Measurements from ENCODE around the gene PDE2A. TPM values are rescaled to one million over a fixed set of nuclear protein-coding genes. Genes with fewer than 3 reads are reported as not detected.
A peak's percentile ranks its signal among the peaks of the same experiment; 100 is the strongest.

Gene PDE2A
- total and polyA plus RNA-seq, 10 of the 15 experiments (the other 5 are each of a cell fraction or from before 2014, with no cell fraction given) = 0.06 to 0.15 (median 0.11) TPM; not detected in 6

DNA sequence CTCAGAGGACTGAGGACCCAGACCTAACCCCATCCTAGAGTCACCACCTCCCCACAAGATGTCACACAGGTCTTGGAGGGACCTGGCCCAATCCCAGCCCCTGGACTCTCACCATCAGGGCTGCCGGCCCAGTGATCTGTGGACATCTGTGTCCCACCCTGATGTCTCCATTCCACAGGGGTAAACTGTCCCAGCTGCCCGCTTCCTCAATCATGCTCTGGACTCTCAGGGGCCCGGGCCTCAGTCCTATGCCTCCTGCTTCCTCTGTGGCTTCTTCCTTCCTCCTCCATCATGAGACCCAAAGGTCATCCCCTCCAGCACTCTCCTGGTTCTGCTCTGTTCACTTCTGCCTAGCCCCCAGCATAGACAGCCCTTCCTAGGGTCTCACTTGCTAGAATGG lies 45.8 kb upstream of the PDE2A start:
- ChIA-PET POLR2A (interaction anchor here (0.6 to 1.2 kb wide), 3 partner anchors 21 to 96 kb away, joined by 3 to 4 read pairs (median 3); no protein-coding TSS in a partner anchor), RAD21 (ENCODE audit: unreplicated experiment) (interaction anchor here (13.9 kb wide), 1 partner anchor 71 kb away, joined by 256 read pairs; the partner anchor contains the start of gene STARD10), SMC1A (ENCODE audit: uncharacterized antibody, unreplicated experiment) (interaction anchor here (1.1 to 2.4 kb wide), 3 partner anchors 73 to 97 kb away, joined by 4 to 10 read pairs (median 4); partner anchors contain the start of gene STARD10), CTCF (interaction anchor here (1.3 to 18.4 kb wide), 4 partner anchors 18 to 93 kb away, joined by 3 to 469 read pairs (median 80); partner anchors contain the start of genes ATG16L2 and STARD10)
- H3K4me1 ChIP-seq (ENCODE audit: control insufficient read depth, insufficient read depth, low read length) = peaks cover 46% of the 10 kb centered on the region
- no peak for ATAC-seq
- peak overlapping the region; percentile 92 for H3K4me2 ChIP-seq (ENCODE audit: control insufficient read depth, insufficient read depth)
- peaks cover 23 to 37% of the 10 kb centered on the region in 2 experiments for H3K36me3 ChIP-seq (ENCODE audit: control insufficient read depth in 2 of 2, insufficient read depth in 2 of 2, low read length in 1 of 2)
- H3K27me3 ChIP-seq (replicated peaks in 1 of 2; ENCODE audit: control insufficient read depth in 2 of 2, insufficient read depth in 2 of 2, low read length in 1 of 2) = no peaks in the 10 kb centered on the region
- no peaks in the 10 kb centered on the region for H3K9me3 ChIP-seq (replicated peaks; ENCODE audit: control insufficient read depth, insufficient read depth, low read length)
- H4K20me1 ChIP-seq (ENCODE audit: control insufficient read depth, insufficient read depth) = peaks cover 3% of the 10 kb centered on the region
- FAIRE-seq = no peak
- no peak overlapping the region for H2AFZ ChIP-seq (ENCODE audit: control insufficient read depth, low read depth, low read length)
- peak overlapping the region; percentile 47 for H3K27ac ChIP-seq (ENCODE audit: control insufficient read depth, insufficient read depth)
- H3K9ac ChIP-seq (ENCODE audit: control insufficient read depth, insufficient read depth, low read length) = peak overlapping the region; percentile 83
- H3K4me3 ChIP-seq = peak overlapping the region; percentile 85
- TF ChIP-seq EP300 (IDR thresholded peaks at IDR 0.05; ENCODE audit: borderline replicate concordance in 1 of 2, control insufficient read depth in 1 of 2, low read depth in 2 of 2, low read length in 2 of 2) (no peak), NFXL1 (IDR thresholded peaks at IDR 0.05; ENCODE audit: borderline replicate concordance) (no peak), SIN3A (IDR thresholded peaks at IDR 0.05; ENCODE audit: low read depth, low read length) (no peak), TCF7 (IDR thresholded peaks at IDR 0.05; ENCODE audit: borderline replicate concordance) (no peak), JUNB (IDR thresholded peaks at IDR 0.05) (no peak), SMAD5 (IDR thresholded peaks at IDR 0.05; ENCODE audit: low read depth) (no peak), YBX1 (IDR thresholded peaks at IDR 0.05) (no peak), TARDBP (IDR thresholded peaks at IDR 0.05; ENCODE audit: borderline replicate concordance) (no peak), JUND (IDR thresholded peaks at IDR 0.05; ENCODE audit: low read depth, low read length) (no peak), NFYB (IDR thresholded peaks at IDR 0.05; ENCODE audit: insufficient read depth, low read depth, low read length) (no peak), HDAC2 (IDR thresholded peaks at IDR 0.05) (no peak), TBL1XR1 (IDR thresholded peaks at IDR 0.05; ENCODE audit: low read depth, low read length) (no peak), SUZ12 (IDR thresholded peaks at IDR 0.05; ENCODE audit: unreplicated experiment) (no peak), BACH1 (IDR thresholded peaks at IDR 0.05; ENCODE audit: borderline replicate concordance) (no peak)
- TF ChIP-seq, protein P1, sequence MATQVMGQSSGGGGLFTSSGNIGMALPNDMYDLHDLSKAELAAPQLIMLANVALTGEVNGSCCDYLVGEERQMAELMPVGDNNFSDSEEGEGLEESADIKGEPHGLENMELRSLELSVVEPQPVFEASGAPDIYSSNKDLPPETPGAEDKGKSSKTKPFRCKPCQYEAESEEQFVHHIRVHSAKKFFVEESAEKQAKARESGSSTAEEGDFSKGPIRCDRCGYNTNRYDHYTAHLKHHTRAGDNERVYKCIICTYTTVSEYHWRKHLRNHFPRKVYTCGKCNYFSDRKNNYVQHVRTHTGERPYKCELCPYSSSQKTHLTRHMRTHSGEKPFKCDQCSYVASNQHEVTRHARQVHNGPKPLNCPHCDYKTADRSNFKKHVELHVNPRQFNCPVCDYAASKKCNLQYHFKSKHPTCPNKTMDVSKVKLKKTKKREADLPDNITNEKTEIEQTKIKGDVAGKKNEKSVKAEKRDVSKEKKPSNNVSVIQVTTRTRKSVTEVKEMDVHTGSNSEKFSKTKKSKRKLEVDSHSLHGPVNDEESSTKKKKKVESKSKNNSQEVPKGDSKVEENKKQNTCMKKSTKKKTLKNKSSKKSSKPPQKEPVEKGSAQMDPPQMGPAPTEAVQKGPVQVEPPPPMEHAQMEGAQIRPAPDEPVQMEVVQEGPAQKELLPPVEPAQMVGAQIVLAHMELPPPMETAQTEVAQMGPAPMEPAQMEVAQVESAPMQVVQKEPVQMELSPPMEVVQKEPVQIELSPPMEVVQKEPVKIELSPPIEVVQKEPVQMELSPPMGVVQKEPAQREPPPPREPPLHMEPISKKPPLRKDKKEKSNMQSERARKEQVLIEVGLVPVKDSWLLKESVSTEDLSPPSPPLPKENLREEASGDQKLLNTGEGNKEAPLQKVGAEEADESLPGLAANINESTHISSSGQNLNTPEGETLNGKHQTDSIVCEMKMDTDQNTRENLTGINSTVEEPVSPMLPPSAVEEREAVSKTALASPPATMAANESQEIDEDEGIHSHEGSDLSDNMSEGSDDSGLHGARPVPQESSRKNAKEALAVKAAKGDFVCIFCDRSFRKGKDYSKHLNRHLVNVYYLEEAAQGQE (IDR thresholded peaks at IDR 0.05; ENCODE audit: low read depth, low read length) = no peak
- TF ChIP-seq, protein P2, sequence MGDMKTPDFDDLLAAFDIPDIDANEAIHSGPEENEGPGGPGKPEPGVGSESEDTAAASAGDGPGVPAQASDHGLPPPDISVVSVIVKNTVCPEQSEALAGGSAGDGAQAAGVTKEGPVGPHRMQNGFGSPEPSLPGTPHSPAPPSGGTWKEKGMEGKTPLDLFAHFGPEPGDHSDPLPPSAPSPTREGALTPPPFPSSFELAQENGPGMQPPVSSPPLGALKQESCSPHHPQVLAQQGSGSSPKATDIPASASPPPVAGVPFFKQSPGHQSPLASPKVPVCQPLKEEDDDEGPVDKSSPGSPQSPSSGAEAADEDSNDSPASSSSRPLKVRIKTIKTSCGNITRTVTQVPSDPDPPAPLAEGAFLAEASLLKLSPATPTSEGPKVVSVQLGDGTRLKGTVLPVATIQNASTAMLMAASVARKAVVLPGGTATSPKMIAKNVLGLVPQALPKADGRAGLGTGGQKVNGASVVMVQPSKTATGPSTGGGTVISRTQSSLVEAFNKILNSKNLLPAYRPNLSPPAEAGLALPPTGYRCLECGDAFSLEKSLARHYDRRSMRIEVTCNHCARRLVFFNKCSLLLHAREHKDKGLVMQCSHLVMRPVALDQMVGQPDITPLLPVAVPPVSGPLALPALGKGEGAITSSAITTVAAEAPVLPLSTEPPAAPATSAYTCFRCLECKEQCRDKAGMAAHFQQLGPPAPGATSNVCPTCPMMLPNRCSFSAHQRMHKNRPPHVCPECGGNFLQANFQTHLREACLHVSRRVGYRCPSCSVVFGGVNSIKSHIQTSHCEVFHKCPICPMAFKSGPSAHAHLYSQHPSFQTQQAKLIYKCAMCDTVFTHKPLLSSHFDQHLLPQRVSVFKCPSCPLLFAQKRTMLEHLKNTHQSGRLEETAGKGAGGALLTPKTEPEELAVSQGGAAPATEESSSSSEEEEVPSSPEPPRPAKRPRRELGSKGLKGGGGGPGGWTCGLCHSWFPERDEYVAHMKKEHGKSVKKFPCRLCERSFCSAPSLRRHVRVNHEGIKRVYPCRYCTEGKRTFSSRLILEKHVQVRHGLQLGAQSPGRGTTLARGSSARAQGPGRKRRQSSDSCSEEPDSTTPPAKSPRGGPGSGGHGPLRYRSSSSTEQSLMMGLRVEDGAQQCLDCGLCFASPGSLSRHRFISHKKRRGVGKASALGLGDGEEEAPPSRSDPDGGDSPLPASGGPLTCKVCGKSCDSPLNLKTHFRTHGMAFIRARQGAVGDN (IDR thresholded peaks at IDR 0.05) = no peak
- TF ChIP-seq, protein P3, sequence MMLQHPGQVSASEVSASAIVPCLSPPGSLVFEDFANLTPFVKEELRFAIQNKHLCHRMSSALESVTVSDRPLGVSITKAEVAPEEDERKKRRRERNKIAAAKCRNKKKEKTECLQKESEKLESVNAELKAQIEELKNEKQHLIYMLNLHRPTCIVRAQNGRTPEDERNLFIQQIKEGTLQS (IDR thresholded peaks at IDR 0.05; ENCODE audit: borderline replicate concordance, extremely low read depth, low read depth, low read length) = no peak
- intact Hi-C loops (cut with micrococcal nuclease; ENCODE audit: unreplicated experiment) = no loop called here
- BruUV-seq (replicated peaks) = no TSS peak
- in situ Hi-C loops (cut with MboI) = loop anchor here (10.0 kb wide), 2 partner anchors 75 to 455 kb away; partner anchors contain the start of gene STARD10
- no peak for DNase-seq (ENCODE audit: low read depth, low spot score)
- H3K79me2 ChIP-seq (ENCODE audit: control insufficient read depth, insufficient read depth, low read length) = peaks cover 82% of the 10 kb centered on the region
- WGBS (ENCODE audit: insufficient coverage, insufficient replicate concordance, low lambda C conversion rate, missing lambda C conversion rate) = 45% methylated on average over 3 of the region's 3 CpGs
